ENCODE results near the gene CDC6.

GRCh38 chr17:40315678-40316570 lies 28.2 kb downstream of the CDC6 start:
- no peak for TF ChIP-seq CTCF (IDR thresholded peaks at IDR 0.05)
- TF ChIP-seq POLR2A (IDR thresholded peaks at IDR 0.05): no peak
